ENCODE measurements around the gene ALAD.

Gene ALAD

DNA sequence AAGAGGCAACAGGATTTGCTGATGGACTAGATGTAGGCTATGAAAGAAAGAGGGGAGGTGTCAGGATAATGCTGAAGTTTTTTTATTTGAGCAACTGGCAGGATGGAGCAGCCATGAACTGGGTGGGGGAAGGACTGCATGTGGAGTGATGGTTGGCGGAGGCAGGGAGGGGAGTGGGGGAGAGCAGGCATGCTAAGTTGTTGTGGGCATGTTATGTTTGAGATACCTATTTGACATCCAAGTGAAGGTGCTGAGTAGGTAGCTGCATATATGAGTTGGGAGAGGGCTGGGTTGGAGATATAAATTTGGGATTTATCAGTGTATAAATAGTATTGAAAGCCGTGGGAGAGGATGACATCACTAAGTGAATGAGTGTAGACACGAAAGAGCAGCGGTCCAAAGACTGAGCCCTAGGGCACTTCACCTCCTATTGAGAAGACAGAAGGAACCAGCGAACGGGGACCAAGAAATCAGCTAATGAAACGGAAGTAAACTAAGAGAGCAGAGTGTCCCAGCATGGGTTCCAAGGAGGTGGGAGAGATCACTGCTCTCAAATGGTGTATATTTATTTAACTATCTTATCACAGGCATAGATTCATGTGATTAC is 44.3 kb downstream of the ALAD start:
- TF ChIP-seq, protein P1, sequence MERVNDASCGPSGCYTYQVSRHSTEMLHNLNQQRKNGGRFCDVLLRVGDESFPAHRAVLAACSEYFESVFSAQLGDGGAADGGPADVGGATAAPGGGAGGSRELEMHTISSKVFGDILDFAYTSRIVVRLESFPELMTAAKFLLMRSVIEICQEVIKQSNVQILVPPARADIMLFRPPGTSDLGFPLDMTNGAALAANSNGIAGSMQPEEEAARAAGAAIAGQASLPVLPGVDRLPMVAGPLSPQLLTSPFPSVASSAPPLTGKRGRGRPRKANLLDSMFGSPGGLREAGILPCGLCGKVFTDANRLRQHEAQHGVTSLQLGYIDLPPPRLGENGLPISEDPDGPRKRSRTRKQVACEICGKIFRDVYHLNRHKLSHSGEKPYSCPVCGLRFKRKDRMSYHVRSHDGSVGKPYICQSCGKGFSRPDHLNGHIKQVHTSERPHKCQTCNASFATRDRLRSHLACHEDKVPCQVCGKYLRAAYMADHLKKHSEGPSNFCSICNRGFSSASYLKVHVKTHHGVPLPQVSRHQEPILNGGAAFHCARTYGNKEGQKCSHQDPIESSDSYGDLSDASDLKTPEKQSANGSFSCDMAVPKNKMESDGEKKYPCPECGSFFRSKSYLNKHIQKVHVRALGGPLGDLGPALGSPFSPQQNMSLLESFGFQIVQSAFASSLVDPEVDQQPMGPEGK (CRISPR knock-in tag; IDR thresholded peaks at IDR 0.05; ENCODE audit: borderline replicate concordance), result no peak
- no peak for TF ChIP-seq TOX (CRISPR knock-in tag; IDR thresholded peaks at IDR 0.05; ENCODE audit: borderline replicate concordance)
- no peak for TF ChIP-seq BACH2 (CRISPR knock-in tag; IDR thresholded peaks at IDR 0.05; ENCODE audit: borderline replicate concordance)
- TF ChIP-seq ISL1 (CRISPR knock-in tag; IDR thresholded peaks at IDR 0.05), result no peak
- TF ChIP-seq TCF4 (CRISPR knock-in tag; IDR thresholded peaks at IDR 0.05; ENCODE audit: borderline replicate concordance), result no peak
- TF ChIP-seq ZC3H10 (CRISPR knock-in tag; IDR thresholded peaks at IDR 0.05), result no peak
- no peak for TF ChIP-seq POU6F1 (CRISPR knock-in tag; IDR thresholded peaks at IDR 0.05; ENCODE audit: borderline replicate concordance, low read depth)
- no peak for TF ChIP-seq GLIS3 (CRISPR knock-in tag; IDR thresholded peaks at IDR 0.05)
- no peak for TF ChIP-seq RARB (CRISPR knock-in tag; IDR thresholded peaks at IDR 0.05)
- TF ChIP-seq ZNF8 (CRISPR knock-in tag; IDR thresholded peaks at IDR 0.05), result no peak
- TF ChIP-seq CREB5 (CRISPR knock-in tag; IDR thresholded peaks at IDR 0.05; ENCODE audit: low read depth), result no peak
- TF ChIP-seq SNAI2 (CRISPR knock-in tag; IDR thresholded peaks at IDR 0.05), result no peak
- TF ChIP-seq ARNTL (CRISPR knock-in tag; IDR thresholded peaks at IDR 0.05; ENCODE audit: borderline replicate concordance, low read depth), result no peak
- TF ChIP-seq OSR1 (CRISPR knock-in tag; IDR thresholded peaks at IDR 0.05), result no peak
- TF ChIP-seq ZNF565 (CRISPR knock-in tag; conservative IDR thresholded peaks at IDR 0.05; ENCODE audit: low read depth), result no peak
- no peak for TF ChIP-seq ZFP30 (CRISPR knock-in tag; IDR thresholded peaks at IDR 0.05)
- no peak for TF ChIP-seq CSDC2 (CRISPR knock-in tag; IDR thresholded peaks at IDR 0.05)
- TF ChIP-seq CSRNP3 (CRISPR knock-in tag; IDR thresholded peaks at IDR 0.05), result no peak
- no peak for TF ChIP-seq ESRRG (CRISPR knock-in tag; IDR thresholded peaks at IDR 0.05)
- TF ChIP-seq, protein P2, sequence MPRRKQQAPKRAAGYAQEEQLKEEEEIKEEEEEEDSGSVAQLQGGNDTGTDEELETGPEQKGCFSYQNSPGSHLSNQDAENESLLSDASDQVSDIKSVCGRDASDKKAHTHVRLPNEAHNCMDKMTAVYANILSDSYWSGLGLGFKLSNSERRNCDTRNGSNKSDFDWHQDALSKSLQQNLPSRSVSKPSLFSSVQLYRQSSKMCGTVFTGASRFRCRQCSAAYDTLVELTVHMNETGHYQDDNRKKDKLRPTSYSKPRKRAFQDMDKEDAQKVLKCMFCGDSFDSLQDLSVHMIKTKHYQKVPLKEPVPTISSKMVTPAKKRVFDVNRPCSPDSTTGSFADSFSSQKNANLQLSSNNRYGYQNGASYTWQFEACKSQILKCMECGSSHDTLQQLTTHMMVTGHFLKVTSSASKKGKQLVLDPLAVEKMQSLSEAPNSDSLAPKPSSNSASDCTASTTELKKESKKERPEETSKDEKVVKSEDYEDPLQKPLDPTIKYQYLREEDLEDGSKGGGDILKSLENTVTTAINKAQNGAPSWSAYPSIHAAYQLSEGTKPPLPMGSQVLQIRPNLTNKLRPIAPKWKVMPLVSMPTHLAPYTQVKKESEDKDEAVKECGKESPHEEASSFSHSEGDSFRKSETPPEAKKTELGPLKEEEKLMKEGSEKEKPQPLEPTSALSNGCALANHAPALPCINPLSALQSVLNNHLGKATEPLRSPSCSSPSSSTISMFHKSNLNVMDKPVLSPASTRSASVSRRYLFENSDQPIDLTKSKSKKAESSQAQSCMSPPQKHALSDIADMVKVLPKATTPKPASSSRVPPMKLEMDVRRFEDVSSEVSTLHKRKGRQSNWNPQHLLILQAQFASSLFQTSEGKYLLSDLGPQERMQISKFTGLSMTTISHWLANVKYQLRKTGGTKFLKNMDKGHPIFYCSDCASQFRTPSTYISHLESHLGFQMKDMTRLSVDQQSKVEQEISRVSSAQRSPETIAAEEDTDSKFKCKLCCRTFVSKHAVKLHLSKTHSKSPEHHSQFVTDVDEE (CRISPR knock-in tag; IDR thresholded peaks at IDR 0.05), result no peak
- ATAC-seq, result no peak

GRCh38 chr9:113355040-113355596 is 46.0 kb downstream of the ALAD start:
- TF ChIP-seq, protein P2 (CRISPR knock-in tag; IDR thresholded peaks at IDR 0.05), result no peak
- TF ChIP-seq ZC3H10 (CRISPR knock-in tag; IDR thresholded peaks at IDR 0.05) (no peak), CREB5 (CRISPR knock-in tag; IDR thresholded peaks at IDR 0.05; ENCODE audit: low read depth) (no peak), ZFP30 (CRISPR knock-in tag; IDR thresholded peaks at IDR 0.05) (no peak), ZNF8 (CRISPR knock-in tag; IDR thresholded peaks at IDR 0.05) (no peak), PPARA (CRISPR knock-in tag; IDR thresholded peaks at IDR 0.05; ENCODE audit: borderline replicate concordance) (no peak), ARNTL (CRISPR knock-in tag; IDR thresholded peaks at IDR 0.05; ENCODE audit: borderline replicate concordance, low read depth) (no peak), TCF4 (CRISPR knock-in tag; IDR thresholded peaks at IDR 0.05; ENCODE audit: borderline replicate concordance) (no peak), OSR1 (CRISPR knock-in tag; IDR thresholded peaks at IDR 0.05) (no peak), SNAI2 (CRISPR knock-in tag; IDR thresholded peaks at IDR 0.05) (no peak), POU6F1 (CRISPR knock-in tag; IDR thresholded peaks at IDR 0.05; ENCODE audit: borderline replicate concordance, low read depth) (no peak)
- peak; percentile 52; the same call in 2 of the 3 replicates for ATAC-seq

Measured in SK-N-SH treated with all-trans-retinoic acid at 6 μM for 48 hours (cell line).